Measurements from ENCODE around the gene NFATC1.

Gene NFATC1

GRCh38 chr18:79527656-79528315, 132.1 kb downstream of the NFATC1 start:
- H3K4me1 ChIP-seq (ENCODE audit: low read length) = peaks cover 46% of the 10 kb centered on the region
- no peaks in the 10 kb centered on the region for H4K20me1 ChIP-seq (ENCODE audit: insufficient read depth, low read length)
- H3K27me3 ChIP-seq (ENCODE audit: low read depth, low read length) = no peaks in the 10 kb centered on the region
- H3K9ac ChIP-seq (ENCODE audit: low read length) = no peak overlapping the region
- H3K79me2 ChIP-seq (ENCODE audit: low read length) = no peaks in the 10 kb centered on the region
- no peak overlapping the region for H3K4me3 ChIP-seq (ENCODE audit: low read length)
- no peaks in the 10 kb centered on the region for H3K9me3 ChIP-seq (ENCODE audit: insufficient read depth, low read length)
- no peak for TF ChIP-seq CTCF (IDR thresholded peaks at IDR 0.05; ENCODE audit: low read depth, low read length)
- no peak for TF ChIP-seq EZH2phosphoT487 (IDR thresholded peaks at IDR 0.05; ENCODE audit: low read depth)
- H3K4me2 ChIP-seq (ENCODE audit: low read length) = no peak overlapping the region
- peaks cover 26% of the 10 kb centered on the region for H3K36me3 ChIP-seq (replicated peaks; ENCODE audit: low read depth, low read length)
- H2AFZ ChIP-seq (ENCODE audit: low read depth, low read length) = no peak overlapping the region
- H3K27ac ChIP-seq (ENCODE audit: low read length) = no peak overlapping the region

- H3K27me3 ChIP-seq (ENCODE audit: low read depth, low read length) = no peaks in the 10 kb centered on the region
- no peak overlapping the region for H3K27ac ChIP-seq (ENCODE audit: low read length)
- H3K9me3 ChIP-seq (ENCODE audit: insufficient read depth, low read length) = no peaks in the 10 kb centered on the region
- H4K20me1 ChIP-seq (ENCODE audit: insufficient read depth, low read length) = no peaks in the 10 kb centered on the region
- no peak overlapping the region for H2AFZ ChIP-seq (ENCODE audit: low read depth, low read length)
- H3K9ac ChIP-seq (ENCODE audit: low read length) = no peak overlapping the region
- peak overlapping the region; percentile 48 for H3K4me3 ChIP-seq (ENCODE audit: low read length)
- peaks cover 41% of the 10 kb centered on the region for H3K4me1 ChIP-seq (ENCODE audit: low read length)
- TF ChIP-seq EZH2phosphoT487 (IDR thresholded peaks at IDR 0.05; ENCODE audit: low read depth) (no peak), CTCF (IDR thresholded peaks at IDR 0.05; ENCODE audit: low read depth, low read length) (no peak)
- peaks cover 26% of the 10 kb centered on the region for H3K36me3 ChIP-seq (replicated peaks; ENCODE audit: low read depth, low read length)
- H3K4me2 ChIP-seq (ENCODE audit: low read length) = peak overlapping the region; percentile 60
- H3K79me2 ChIP-seq (ENCODE audit: low read length) = no peaks in the 10 kb centered on the region
Observed at GRCh38 chr18:79528316-79528695, 132.6 kb downstream of the NFATC1 start.

- H3K9me3 ChIP-seq (ENCODE audit: insufficient read depth, low read length) = no peaks in the 10 kb centered on the region
- no peaks in the 10 kb centered on the region for H3K79me2 ChIP-seq (ENCODE audit: low read length)
- no peaks in the 10 kb centered on the region for H3K27me3 ChIP-seq (ENCODE audit: low read depth, low read length)
- H3K36me3 ChIP-seq (replicated peaks; ENCODE audit: low read depth, low read length) = peaks cover 26% of the 10 kb centered on the region
- peak overlapping the region; percentile 60 for H3K4me2 ChIP-seq (ENCODE audit: low read length)
- H4K20me1 ChIP-seq (ENCODE audit: insufficient read depth, low read length) = no peaks in the 10 kb centered on the region
- TF ChIP-seq CTCF (IDR thresholded peaks at IDR 0.05; ENCODE audit: low read depth, low read length) = peak; percentile 100
- no peak for TF ChIP-seq EZH2phosphoT487 (IDR thresholded peaks at IDR 0.05; ENCODE audit: low read depth)
- H3K4me3 ChIP-seq (ENCODE audit: low read length) = peak overlapping the region; percentile 48
- H3K27ac ChIP-seq (ENCODE audit: low read length) = no peak overlapping the region
- H3K4me1 ChIP-seq (ENCODE audit: low read length) = peaks cover 36% of the 10 kb centered on the region
- no peak overlapping the region for H2AFZ ChIP-seq (ENCODE audit: low read depth, low read length)
- peak overlapping the region; percentile 7; the same call in 1 of the 2 replicates for H3K9ac ChIP-seq (ENCODE audit: low read length)
Observed at GRCh38 chr18:79528846-79529245, 133.1 kb downstream of the NFATC1 start.

- peaks cover 26% of the 10 kb centered on the region for H3K36me3 ChIP-seq (replicated peaks; ENCODE audit: low read depth, low read length)
Observed at GRCh38 chr18:79529296-79529695, 133.6 kb downstream of the NFATC1 start.

More at GRCh38 chr18:79529296-79529695, 133.6 kb downstream of the NFATC1 start:
- no peaks in the 10 kb centered on the region for H3K27me3 ChIP-seq (ENCODE audit: low read depth, low read length)
- H3K4me1 ChIP-seq (ENCODE audit: low read length) = peaks cover 31% of the 10 kb centered on the region
- TF ChIP-seq CTCF (IDR thresholded peaks at IDR 0.05; ENCODE audit: low read depth, low read length) = no peak
- no peak for TF ChIP-seq EZH2phosphoT487 (IDR thresholded peaks at IDR 0.05; ENCODE audit: low read depth)
- H3K9me3 ChIP-seq (ENCODE audit: insufficient read depth, low read length) = no peaks in the 10 kb centered on the region
- no peak overlapping the region for H3K27ac ChIP-seq (ENCODE audit: low read length)
- no peak overlapping the region for H2AFZ ChIP-seq (ENCODE audit: low read depth, low read length)
- peak overlapping the region; percentile 60 for H3K4me2 ChIP-seq (ENCODE audit: low read length)
- no peaks in the 10 kb centered on the region for H4K20me1 ChIP-seq (ENCODE audit: insufficient read depth, low read length)
- H3K4me3 ChIP-seq (ENCODE audit: low read length) = peak overlapping the region; percentile 48
- H3K79me2 ChIP-seq (ENCODE audit: low read length) = no peaks in the 10 kb centered on the region
- peak overlapping the region; percentile 7; the same call in 1 of the 2 replicates for H3K9ac ChIP-seq (ENCODE audit: low read length)

Measured in OCI-LY3 (cell line).